NCI-H2081 treated with DMSO at 0.1 percent for 48 hours (cell line): ENCODE data around the gene WDFY3.
"Not testable (repeated sequence)": the region's sequence is repeated elsewhere in the genome, so short reads cannot be mapped to it uniquely, and the experiment has no call there.

Source experiments
- DNase-seq: peaks from one replicate; lab custom pipeline; 2025; lab: John Stamatoyannopoulos, UW

The WDFY3 gene

GRCh38 chr4:84708406-84709135 is 257.9 kb downstream of the WDFY3 start:
- no peak for DNase-seq

DNA sequence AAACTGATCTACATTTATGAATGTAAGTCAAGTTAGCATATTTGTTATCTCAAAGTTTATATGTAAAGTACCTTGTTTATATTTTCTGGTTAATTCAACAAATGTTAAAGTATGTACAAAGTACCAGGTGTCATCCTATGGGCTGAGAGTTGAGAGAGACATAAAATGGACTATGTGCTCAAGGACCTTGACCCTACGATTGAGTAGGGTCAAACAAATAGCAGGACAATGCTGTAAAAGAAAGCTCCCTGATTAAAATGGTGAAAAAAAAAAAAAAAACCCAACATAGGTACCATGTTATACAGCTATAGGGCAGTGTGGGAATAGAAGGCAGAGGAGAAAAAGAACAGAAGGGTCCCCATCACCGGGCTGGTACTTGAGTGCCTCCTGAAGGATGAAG is 260.2 kb downstream of the WDFY3 start:
- DNase-seq = no peak

DNA sequence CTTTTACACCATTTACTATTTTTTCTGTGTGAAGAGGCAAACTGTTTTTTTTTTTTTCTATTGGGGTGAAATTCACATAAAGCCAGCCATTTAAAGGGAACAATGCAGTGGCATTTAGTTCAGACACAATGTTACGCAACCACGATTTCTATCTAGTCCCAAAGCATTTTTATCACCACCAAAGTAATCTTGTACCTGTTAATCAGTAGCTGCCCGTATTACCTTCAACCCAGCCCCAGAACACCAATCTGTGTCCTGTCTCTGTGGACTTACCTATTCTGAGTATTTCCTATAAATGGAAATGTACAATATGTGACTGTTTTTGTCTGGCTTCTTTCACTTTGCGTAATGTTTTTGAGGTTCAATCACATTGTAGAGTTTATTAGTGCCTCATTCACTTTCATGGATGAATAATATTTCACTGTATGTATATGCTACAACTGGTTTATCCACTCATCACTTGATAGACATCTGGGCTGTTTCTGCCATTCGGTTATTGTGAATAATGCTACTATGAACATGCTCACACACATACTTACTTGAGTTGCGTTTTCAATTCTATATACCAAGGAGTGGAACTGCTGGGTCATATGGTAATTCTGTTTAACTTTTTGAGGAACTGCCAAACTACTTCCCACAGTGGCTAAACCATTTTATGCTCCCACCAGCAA is 267.4 kb downstream of the WDFY3 start:
- no peak for DNase-seq

- DNase-seq = no peak
Measured at GRCh38 chr4:84697615-84698201, 268.8 kb downstream of the WDFY3 start.

DNA sequence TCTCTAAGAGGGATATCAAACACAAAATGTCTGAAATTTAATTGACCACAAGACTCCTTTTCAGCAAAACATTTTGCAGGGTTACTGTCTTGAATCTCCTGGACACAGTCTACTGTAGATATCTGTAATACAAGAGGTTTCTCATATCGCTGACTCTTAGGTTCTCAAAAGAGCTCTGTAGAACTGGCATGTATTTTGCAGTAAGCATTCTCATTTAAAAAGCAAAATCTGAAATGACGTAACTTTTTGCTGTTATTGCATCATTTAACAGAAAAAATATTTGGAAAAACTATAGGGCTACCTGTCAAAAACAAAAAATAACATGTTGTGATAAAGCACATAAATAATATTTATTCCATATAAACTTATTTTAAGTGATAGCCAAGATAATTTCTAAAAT is 269.3 kb downstream of the WDFY3 start:
- DNase-seq = no peak

DNA sequence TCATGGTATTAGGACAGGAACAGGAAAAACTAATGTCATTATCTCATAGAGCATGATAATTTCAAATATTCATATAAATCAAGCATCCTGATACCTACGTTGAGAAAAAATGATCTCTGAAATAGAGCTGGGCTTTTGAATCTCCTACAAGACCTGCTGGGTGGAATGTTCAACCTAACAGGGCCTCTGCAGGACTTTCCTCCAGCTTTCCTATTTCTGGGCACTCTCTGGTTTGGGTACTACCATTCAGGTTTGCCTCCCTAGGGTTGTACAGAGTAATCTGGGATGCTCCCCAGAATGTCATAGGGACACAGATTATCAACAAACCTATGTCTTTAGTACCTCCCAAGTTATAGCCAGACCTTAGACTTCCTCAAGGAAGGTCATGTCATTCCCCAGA is 274.7 kb downstream of the WDFY3 start:
- no peak for DNase-seq

GRCh38 chr4:84691170-84691691 is 275.3 kb downstream of the WDFY3 start:
- DNase-seq = no peak

DNA sequence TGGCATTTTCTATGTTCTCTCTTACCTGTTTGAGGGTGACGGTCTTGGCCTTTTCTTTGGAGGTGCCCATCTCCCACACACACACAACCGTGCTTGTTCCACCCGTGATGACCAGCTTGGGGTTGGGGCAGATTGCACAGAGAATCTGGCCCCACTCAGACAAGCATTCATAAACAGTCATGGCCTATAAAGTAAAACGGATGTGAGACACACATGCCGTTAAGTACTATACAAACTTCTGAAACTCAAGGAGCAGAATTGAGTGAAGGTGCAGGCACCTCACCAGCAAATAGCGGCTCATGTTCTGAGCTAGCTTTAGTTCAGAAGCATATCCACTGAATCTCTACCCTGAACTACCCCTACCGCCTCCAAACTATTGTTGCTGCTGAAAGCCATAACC is 276.0 kb downstream of the WDFY3 start:
- DNase-seq = no peak

DNA sequence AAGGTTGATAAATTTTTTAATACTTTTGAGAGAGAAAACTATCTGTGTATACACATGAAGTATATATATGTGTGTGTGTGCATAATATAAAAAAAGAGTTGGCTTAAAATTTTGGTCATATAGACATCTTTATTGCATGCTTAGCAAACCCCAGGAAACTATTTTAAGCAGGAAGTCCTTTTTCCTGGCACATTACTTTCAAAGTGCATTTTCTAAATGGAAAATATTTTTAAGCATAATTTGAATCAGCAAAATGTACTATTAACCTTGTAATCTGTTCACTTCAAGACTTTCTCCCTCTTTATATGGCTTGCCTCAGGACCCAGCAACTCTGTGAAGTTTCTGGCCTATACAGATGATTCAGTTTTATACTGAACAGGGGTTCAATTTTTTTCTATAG is 277.3 kb downstream of the WDFY3 start:
- DNase-seq = no peak

DNA sequence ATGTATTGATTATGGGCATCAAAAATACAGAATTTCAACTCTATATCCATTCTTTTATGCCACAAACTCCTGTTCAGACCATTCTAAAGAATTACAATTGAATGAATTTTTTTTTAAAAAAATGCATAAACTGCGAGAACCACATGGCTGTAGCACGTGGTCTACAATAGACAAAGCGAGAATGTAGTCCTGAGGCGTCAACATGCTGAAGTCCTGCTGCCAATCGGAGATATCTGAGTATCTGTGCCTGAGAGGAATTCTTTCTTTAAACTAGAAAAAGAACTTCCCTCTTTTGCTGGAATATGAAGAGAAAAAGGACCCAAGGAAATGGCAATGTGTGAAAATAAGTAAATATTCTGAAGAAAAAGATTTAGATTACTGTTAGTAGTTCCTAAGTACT is 277.9 kb downstream of the WDFY3 start:
- DNase-seq = no peak

- DNase-seq = no peak
Measured at GRCh38 chr4:84685105-84685504, 281.4 kb downstream of the WDFY3 start.

DNA sequence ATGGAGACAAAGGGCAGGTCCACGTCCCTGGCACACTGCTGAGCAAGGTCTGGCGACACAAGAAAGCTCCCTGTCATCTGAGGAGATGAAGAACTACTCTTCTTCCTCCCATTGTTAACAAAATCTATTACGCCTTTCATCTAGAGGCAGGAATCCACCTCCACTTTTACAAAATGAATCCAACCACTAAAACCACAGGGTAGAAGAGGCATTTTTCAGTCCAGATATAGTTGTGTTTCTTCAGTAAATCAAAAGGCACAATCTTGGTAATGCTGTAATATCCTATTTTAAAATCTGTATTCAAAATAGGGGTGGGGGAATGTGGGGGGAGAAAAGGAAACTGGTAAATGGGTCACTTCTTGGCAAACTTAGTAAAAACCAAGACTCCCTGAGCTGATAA is 282.1 kb downstream of the WDFY3 start:
- no peak for DNase-seq

- no peak for DNase-seq
Measured at GRCh38 chr4:84683064-84683850, 283.2 kb downstream of the WDFY3 start.

DNA sequence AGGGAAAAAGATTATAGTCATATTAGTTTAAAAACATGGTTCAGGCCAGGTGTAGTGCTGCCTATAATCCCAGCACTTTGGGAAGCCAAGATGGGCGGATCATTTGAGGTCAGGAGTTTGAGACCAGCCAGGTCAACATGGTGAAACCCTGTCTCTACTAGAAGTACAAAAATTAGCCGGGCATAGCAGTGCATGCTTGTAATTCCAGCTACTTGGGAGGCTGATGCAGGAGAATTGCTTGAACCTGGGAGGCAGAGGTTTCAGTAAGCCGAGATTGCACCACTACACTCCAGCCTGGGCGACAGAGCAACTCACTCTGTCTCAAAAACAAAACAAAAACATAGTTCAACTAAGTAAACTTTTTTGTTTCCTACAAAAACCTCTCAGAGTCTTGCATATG is 283.8 kb downstream of the WDFY3 start:
- DNase-seq = not testable (repeated sequence)

DNA sequence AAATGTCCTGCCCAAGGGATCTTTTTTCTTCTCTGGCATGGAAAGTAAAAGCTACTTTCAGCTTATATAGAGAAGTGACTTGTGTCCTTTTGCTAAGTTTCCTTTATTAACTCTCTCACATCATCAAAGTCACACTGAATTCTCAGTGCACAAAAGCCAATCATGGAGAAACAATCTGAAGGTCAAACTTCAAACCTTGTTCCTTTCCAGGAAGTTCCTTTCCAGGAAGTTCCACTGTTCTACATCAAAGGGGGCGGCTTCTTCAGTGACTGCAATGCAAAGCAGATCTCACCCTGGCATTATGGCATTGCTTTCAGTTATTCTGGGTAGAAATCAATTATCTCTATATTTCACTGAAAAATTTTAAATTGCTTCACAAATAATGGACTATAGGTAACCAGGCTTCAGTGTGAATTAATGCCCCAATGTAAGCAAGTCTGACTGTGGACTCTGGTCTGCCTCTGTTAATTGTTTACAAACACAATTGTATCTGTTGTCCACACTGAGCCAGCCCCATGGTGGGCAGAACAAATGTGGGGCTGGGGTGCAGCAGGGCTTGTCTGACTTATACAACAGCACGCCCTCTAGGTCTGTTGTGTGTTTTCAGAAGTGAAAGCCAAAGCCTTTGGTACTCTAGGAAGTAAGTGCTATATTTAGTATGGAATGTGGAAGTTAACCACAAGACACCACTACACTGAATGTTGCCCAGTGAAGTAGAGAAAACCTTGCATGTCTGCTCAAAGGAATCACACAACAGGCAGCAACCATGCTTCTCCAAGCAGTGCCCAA is 284.8 kb downstream of the WDFY3 start:
- DNase-seq = no peak

DNA sequence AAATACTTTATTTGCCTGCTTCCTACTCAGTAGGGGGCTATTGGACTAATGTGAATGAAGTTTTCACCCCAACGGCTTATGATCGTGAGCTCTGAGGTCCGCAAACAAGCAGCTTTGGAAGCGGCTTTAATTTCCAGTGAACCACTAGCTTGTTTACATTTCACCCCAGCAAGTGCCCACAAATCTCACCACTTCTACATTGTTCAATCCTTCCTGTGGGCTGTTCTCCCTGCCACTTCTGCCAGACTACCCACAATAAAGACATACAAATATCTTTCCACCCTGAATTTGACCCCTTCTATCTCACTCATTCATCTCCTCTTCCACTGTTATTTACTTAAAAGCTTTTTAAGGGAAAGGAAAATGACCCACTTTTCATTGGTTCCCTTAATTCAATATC is 285.5 kb downstream of the WDFY3 start:
- DNase-seq = no peak

DNA sequence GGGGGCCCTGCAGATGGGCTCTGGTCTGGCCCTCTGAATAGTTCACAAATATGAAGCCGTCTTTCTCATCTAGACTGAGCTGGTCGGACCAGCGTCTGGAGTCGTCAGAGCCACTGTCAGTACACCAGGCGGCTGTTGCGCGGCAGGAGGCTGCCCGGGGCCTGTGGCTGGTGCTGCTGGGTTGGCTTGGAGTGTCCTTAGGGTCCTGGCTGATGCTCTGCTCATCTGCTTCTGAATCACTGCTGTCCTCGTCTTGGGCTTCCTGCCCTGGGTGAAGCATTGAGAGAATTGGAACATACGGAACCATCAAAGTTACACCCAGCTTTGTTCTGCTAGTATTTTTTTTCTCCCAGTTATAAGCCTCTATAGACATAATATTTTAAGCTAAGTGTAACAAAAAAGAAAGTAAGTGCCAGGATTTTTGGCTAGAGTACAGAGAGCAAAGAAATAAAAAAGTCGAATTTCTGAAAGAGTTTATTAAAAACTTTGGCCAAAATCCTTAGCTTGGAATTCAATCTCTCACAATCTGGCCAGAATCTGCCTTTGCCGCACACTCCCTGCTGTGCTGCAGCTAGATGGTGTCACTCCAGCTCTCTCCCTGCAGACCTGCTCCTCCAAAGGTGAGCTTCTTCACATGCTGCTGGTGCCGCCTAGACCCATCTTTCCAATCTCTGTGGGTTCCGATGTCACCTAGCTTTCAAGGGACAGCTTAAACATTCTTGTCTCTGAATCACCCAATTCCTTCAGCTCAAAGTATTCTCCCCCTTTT is 287.3 kb downstream of the WDFY3 start:
- no peak for DNase-seq

DNA sequence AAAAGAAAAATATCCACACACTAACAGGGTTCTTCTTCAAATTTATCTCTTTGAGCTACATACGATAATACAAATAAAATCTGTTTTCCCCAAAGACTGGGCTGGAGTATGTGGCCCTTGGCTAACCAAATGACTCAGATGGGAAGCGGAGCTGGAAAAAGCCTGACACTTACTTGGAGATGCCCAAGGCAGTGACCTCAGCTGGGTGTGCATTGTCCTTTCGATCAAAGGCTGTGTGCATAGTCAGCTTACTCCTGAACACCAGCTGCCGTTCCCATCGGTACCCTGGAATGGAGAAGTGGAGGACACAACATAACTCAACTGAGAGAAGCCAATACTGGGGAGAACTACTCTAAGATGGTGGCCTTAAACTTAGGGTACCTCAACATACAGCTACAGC is 288.5 kb downstream of the WDFY3 start:
- no peak for DNase-seq

- no peak for DNase-seq
Measured at GRCh38 chr4:84677093-84677492, 289.4 kb downstream of the WDFY3 start.

- no peak for DNase-seq
Measured at GRCh38 chr4:84673475-84674240, 292.8 kb downstream of the WDFY3 start.
